MCF 10A (cell line): ENCODE measurements around the gene TNRC6B. TPM values are rescaled to one million over a fixed set of nuclear protein-coding genes. Genes with fewer than 3 reads are reported as not detected.

Experiments
- BruUV-seq: library from RNA; stranded (reverse); fragments of 400-500 nt; replicated peaks from 2 replicates; lab custom pipeline; 2021; lab: Mats Ljungman, UMichigan
- CTCF ChIA-PET: fragments of 300-600 bp; sonication (Branson Sonifier 250); formaldehyde crosslinking; extraction: SDS; loops from one replicate; lab custom pipeline; 2021; ENCODE audit warnings: antibody characterized with exemption, inconsistent platforms; lab: Yijun Ruan, JAX
- POLR2A ChIA-PET: fragments of 300-600, 350-650 bp; sonication (Branson Sonifier 250); formaldehyde crosslinking; extraction: SDS; loops from one replicate; lab custom pipeline; 2020; ENCODE audit warnings: antibody characterized with exemption, inconsistent platforms; lab: Yijun Ruan, JAX
- DNase-seq: peaks from one replicate; pipeline ENCODE4 v3.0.0-alpha.2; 2018; ENCODE audit not compliant: unreplicated experiment
- H3K27ac Mint-ChIP-seq: one replicate; pipeline ENCODE4 v1.8.0; 2022; ENCODE audit warnings: mild to moderate bottlenecking, low read depth, mixed read lengths; ENCODE audit not compliant: unreplicated experiment
- H3K27me3 Mint-ChIP-seq: one replicate; pipeline ENCODE4 v1.8.0; 2022; ENCODE audit warnings: mixed read lengths; ENCODE audit not compliant: insufficient read depth, unreplicated experiment
- H3K36me3 Mint-ChIP-seq: one replicate; pipeline ENCODE4 v1.8.0; 2022; ENCODE audit warnings: mild to moderate bottlenecking, moderate library complexity, mixed read lengths; ENCODE audit not compliant: insufficient read depth, unreplicated experiment
- H3K4me1 Mint-ChIP-seq: one replicate; pipeline ENCODE4 v1.8.0; 2022; ENCODE audit warnings: mixed read lengths; ENCODE audit not compliant: insufficient read depth, unreplicated experiment
- H3K4me3 Mint-ChIP-seq: one replicate; pipeline ENCODE4 v1.8.0; 2022; ENCODE audit warnings: mild to moderate bottlenecking, moderate library complexity, mixed read lengths; ENCODE audit not compliant: unreplicated experiment
- H3K9me3 Mint-ChIP-seq: one replicate; pipeline ENCODE4 v1.8.0; 2022; ENCODE audit warnings: mixed read lengths; ENCODE audit not compliant: unreplicated experiment
- CTCF ChIP-seq: fragments of 200-600 bp; IDR thresholded peaks from one replicate; pipeline ENCODE4 v1.8.0; 2022; ENCODE audit warnings: antibody characterized with exemption, mild to moderate bottlenecking; ENCODE audit not compliant: unreplicated experiment
- intact Hi-C: fragments of 100-400 bp; cut with micrococcal nuclease; formaldehyde crosslinking; loops from 2 replicates; pipeline ENCODE4 v1.14.1; 2022
- total RNA-seq: library from RNA; stranded (reverse); gene quantifications from 2 replicates; pipeline ENCODE4 v1.2.3, GENCODE V29; 2022

TNRC6B gene
- total RNA-seq, 1 experiment from 2014 or later: 27.1 TPM

GRCh38 chr22:40234658-40235057 is 56.9 kb downstream of the TNRC6B start:
- no peak for DNase-seq
- Mint-ChIP-seq H3K9me3 (no peaks in the 10 kb centered on the region), H3K36me3 (peaks cover 56% of the 10 kb centered on the region), H3K27ac (no peak overlapping the region), H3K4me3 (no peak overlapping the region), H3K27me3 (no peaks in the 10 kb centered on the region), H3K4me1 (peaks cover 40% of the 10 kb centered on the region)
- no peak for TF ChIP-seq CTCF
- POLR2A ChIA-PET: interaction anchor here (0.8 kb wide), 1 partner anchor 10 kb away, joined by 3 read pairs; no protein-coding TSS in a partner anchor
- intact Hi-C loops: loop anchor here (5.0 kb wide), 1 partner anchor 57 kb away; the partner anchor contains the start of gene TNRC6B
- BruUV-seq: no TSS peak
- CTCF ChIA-PET: no interaction called here

- peaks cover 56% of the 10 kb centered on the region for H3K36me3 Mint-ChIP-seq
- intact Hi-C loops: loop anchor here (5.0 kb wide), 1 partner anchor 58 kb away; the partner anchor contains the start of gene TNRC6B
- H3K27ac Mint-ChIP-seq: no peak overlapping the region
- no peak for TF ChIP-seq CTCF
- ChIA-PET CTCF (interaction anchor here (0.7 kb wide), 1 partner anchor 25 kb away, joined by 6 read pairs; no protein-coding TSS in a partner anchor), POLR2A (interaction anchor here (0.8 to 1.1 kb wide), 3 partner anchors 15 to 191 kb away, joined by 3 to 4 read pairs (median 3); no protein-coding TSS in a partner anchor)
- H3K9me3 Mint-ChIP-seq: no peaks in the 10 kb centered on the region
- BruUV-seq: no TSS peak
- H3K4me3 Mint-ChIP-seq: no peak overlapping the region
- peaks cover 44% of the 10 kb centered on the region for H3K4me1 Mint-ChIP-seq
- H3K27me3 Mint-ChIP-seq: no peaks in the 10 kb centered on the region
- no peak for DNase-seq
Observed at GRCh38 chr22:40235308-40235707, 57.6 kb downstream of the TNRC6B start.

- H3K4me3 Mint-ChIP-seq: peak overlapping the region; percentile 19
- intact Hi-C loops: loop anchor here (5.0 kb wide), 1 partner anchor 59 kb away; the partner anchor contains the start of gene TNRC6B
Observed at GRCh38 chr22:40236131-40236665, 58.5 kb downstream of the TNRC6B start.

More at GRCh38 chr22:40236131-40236665, 58.5 kb downstream of the TNRC6B start:
- BruUV-seq: no TSS peak
- ChIA-PET POLR2A (interaction anchor here (0.8 to 1.1 kb wide), 3 partner anchors 15 to 192 kb away, joined by 3 to 4 read pairs (median 3); no protein-coding TSS in a partner anchor), CTCF (no interaction called here)
- Mint-ChIP-seq H3K4me1 (peaks cover 53% of the 10 kb centered on the region), H3K36me3 (peaks cover 56% of the 10 kb centered on the region), H3K27ac (peak overlapping the region; percentile 24), H3K9me3 (no peaks in the 10 kb centered on the region), H3K27me3 (no peaks in the 10 kb centered on the region)
- no peak for DNase-seq
- TF ChIP-seq CTCF: no peak
